ENCODE results near the gene PRX. TPM values are rescaled to one million over a fixed set of nuclear protein-coding genes. Genes with fewer than 3 reads are reported as not detected.

The PRX gene
- total and polyA plus RNA-seq, 4 donors: 0.03 to 1.0 (median 0.52) TPM

DNA sequence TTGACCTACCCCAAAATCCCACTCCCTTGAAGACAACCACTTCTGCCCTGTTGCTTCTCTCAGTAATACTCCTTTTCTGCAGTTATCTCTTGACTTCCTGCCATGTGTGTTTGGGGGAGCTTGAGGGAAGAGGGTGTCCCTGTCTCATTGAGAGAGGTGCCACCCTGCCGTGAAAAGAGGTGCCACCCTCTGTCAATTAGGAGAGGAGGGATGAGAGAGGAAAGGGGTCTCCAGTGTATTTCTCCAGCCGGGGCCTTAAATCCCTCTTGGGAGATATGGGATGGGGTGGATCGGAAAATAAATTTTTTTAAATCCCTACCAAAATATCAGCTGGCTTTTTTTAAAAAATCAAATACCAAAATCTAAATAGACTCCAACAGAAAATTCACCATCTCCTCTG lies 48.2 kb downstream of the PRX start:
- no peak overlapping the region for H3K4me3 ChIP-seq (ENCODE audit: low read depth in 1 of 3, low read length in 3 of 3)
- DNase-seq (ENCODE audit: low spot score): no peak
- no peaks in the 10 kb centered on the region for H3K4me1 ChIP-seq (ENCODE audit: control insufficient read depth in 4 of 4, insufficient read depth in 4 of 4, low read length in 3 of 4)
- no peaks in the 10 kb centered on the region for H3K9me3 ChIP-seq (ENCODE audit: control insufficient read depth in 4 of 4, low read length in 3 of 4)
- peaks cover 0 to 14% (median 6%) of the 10 kb centered on the region in 4 donors for H3K36me3 ChIP-seq (ENCODE audit: control insufficient read depth in 4 of 4, insufficient read depth in 3 of 4, low read depth in 1 of 4, low read length in 3 of 4)
- no peak overlapping the region for H3K9ac ChIP-seq (ENCODE audit: low read depth in 1 of 2, low read length in 2 of 2)
- H3K27ac ChIP-seq (ENCODE audit: low read depth in 1 of 2, low read length in 2 of 2): no peak overlapping the region
- TF ChIP-seq RAD21 (IDR thresholded peaks at IDR 0.05) (no peak), NR2F2 (IDR thresholded peaks at IDR 0.05) (no peak), GABPA (IDR thresholded peaks at IDR 0.05 in 1 of 2, conservative IDR thresholded peaks at IDR 0.05 in 1 of 2) (no peak), YY1 (IDR thresholded peaks at IDR 0.05) (no peak), EGR1 (IDR thresholded peaks at IDR 0.05; ENCODE audit: low read depth in 2 of 2) (no peak), SP1 (IDR thresholded peaks at IDR 0.05) (no peak)
- TF ChIP-seq, protein P1, sequence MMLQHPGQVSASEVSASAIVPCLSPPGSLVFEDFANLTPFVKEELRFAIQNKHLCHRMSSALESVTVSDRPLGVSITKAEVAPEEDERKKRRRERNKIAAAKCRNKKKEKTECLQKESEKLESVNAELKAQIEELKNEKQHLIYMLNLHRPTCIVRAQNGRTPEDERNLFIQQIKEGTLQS (IDR thresholded peaks at IDR 0.05): no peak
- H3K27me3 ChIP-seq (ENCODE audit: control insufficient read depth in 4 of 4, insufficient read depth in 4 of 4, low read length in 3 of 4): no peaks in the 10 kb centered on the region
- WGBS: 79% methylated on average over 3 of the region's 3 CpGs

DNA sequence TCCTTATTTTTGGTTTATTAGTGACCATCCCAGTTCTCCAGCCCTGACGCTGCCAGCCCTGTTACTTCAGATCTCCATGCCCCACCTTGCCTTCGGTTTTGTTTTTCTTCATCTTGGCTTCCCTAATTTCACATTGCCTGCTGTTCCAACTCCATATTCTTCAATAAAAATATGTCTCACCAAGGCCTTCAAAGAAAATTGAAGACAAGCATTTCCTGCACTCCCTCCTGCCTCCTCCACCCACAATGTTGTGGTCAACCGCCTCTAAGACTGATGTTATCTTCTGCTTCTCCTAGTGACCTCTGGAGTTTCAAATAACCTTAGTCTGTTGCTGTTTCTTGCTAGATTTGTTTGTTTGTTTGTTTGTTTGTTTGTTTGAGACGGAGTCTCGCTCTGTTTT lies 50.1 kb downstream of the PRX start:
- TF ChIP-seq RAD21 (IDR thresholded peaks at IDR 0.05) (no peak), JUND (IDR thresholded peaks at IDR 0.05) (no peak), RXRA (IDR thresholded peaks at IDR 0.05) (no peak), HNF4G (IDR thresholded peaks at IDR 0.05) (no peak), NR2F2 (IDR thresholded peaks at IDR 0.05) (no peak), HNF4A (conservative IDR thresholded peaks at IDR 0.05) (no peak), YY1 (IDR thresholded peaks at IDR 0.05) (no peak), FOXA2 (IDR thresholded peaks at IDR 0.05) (no peak), GABPA (IDR thresholded peaks at IDR 0.05 in 1 of 2, conservative IDR thresholded peaks at IDR 0.05 in 1 of 2) (no peak), FOXA1 (IDR thresholded peaks at IDR 0.05) (no peak)
- TF ChIP-seq, protein P2, sequence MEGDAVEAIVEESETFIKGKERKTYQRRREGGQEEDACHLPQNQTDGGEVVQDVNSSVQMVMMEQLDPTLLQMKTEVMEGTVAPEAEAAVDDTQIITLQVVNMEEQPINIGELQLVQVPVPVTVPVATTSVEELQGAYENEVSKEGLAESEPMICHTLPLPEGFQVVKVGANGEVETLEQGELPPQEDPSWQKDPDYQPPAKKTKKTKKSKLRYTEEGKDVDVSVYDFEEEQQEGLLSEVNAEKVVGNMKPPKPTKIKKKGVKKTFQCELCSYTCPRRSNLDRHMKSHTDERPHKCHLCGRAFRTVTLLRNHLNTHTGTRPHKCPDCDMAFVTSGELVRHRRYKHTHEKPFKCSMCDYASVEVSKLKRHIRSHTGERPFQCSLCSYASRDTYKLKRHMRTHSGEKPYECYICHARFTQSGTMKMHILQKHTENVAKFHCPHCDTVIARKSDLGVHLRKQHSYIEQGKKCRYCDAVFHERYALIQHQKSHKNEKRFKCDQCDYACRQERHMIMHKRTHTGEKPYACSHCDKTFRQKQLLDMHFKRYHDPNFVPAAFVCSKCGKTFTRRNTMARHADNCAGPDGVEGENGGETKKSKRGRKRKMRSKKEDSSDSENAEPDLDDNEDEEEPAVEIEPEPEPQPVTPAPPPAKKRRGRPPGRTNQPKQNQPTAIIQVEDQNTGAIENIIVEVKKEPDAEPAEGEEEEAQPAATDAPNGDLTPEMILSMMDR (IDR thresholded peaks at IDR 0.05; ENCODE audit: low read depth, low read length, missing input control): no peak
- TF ChIP-seq, protein P1 (IDR thresholded peaks at IDR 0.05): no peak
- TF ChIP-seq, protein P3, sequence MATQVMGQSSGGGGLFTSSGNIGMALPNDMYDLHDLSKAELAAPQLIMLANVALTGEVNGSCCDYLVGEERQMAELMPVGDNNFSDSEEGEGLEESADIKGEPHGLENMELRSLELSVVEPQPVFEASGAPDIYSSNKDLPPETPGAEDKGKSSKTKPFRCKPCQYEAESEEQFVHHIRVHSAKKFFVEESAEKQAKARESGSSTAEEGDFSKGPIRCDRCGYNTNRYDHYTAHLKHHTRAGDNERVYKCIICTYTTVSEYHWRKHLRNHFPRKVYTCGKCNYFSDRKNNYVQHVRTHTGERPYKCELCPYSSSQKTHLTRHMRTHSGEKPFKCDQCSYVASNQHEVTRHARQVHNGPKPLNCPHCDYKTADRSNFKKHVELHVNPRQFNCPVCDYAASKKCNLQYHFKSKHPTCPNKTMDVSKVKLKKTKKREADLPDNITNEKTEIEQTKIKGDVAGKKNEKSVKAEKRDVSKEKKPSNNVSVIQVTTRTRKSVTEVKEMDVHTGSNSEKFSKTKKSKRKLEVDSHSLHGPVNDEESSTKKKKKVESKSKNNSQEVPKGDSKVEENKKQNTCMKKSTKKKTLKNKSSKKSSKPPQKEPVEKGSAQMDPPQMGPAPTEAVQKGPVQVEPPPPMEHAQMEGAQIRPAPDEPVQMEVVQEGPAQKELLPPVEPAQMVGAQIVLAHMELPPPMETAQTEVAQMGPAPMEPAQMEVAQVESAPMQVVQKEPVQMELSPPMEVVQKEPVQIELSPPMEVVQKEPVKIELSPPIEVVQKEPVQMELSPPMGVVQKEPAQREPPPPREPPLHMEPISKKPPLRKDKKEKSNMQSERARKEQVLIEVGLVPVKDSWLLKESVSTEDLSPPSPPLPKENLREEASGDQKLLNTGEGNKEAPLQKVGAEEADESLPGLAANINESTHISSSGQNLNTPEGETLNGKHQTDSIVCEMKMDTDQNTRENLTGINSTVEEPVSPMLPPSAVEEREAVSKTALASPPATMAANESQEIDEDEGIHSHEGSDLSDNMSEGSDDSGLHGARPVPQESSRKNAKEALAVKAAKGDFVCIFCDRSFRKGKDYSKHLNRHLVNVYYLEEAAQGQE (IDR thresholded peaks at IDR 0.05): no peak
- Histone ChIP-seq H3K4me1 (ENCODE audit: control insufficient read depth in 4 of 4, insufficient read depth in 4 of 4, low read length in 3 of 4) (peaks cover 0 to 8% (median 3%) of the 10 kb centered on the region in 4 donors), H3K9me3 (ENCODE audit: control insufficient read depth in 4 of 4, low read length in 3 of 4) (no peaks in the 10 kb centered on the region), H3K27ac (ENCODE audit: low read depth in 1 of 2, low read length in 2 of 2) (no peak overlapping the region), H3K4me3 (ENCODE audit: low read depth in 1 of 3, low read length in 3 of 3) (no peak overlapping the region), H3K27me3 (ENCODE audit: control insufficient read depth in 4 of 4, insufficient read depth in 4 of 4, low read length in 3 of 4) (no peaks in the 10 kb centered on the region), H3K36me3 (ENCODE audit: control insufficient read depth in 4 of 4, insufficient read depth in 3 of 4, low read depth in 1 of 4, low read length in 3 of 4) (peaks cover 0 to 8% (median 3%) of the 10 kb centered on the region in 4 donors), H3K9ac (ENCODE audit: low read depth in 1 of 2, low read length in 2 of 2) (no peak overlapping the region)
- DNase-seq (ENCODE audit: low spot score): no peak
- 85% methylated on average over 5 of the region's 5 CpGs for whole genome bisulfite sequencing
